Activated naive CD8-positive, alpha-beta T cell treated with anti-CD3 and anti-CD28 coated beads, Interleukin-2, amount 10 ng/mL, durations not matched to agents 7 days and 5 days (primary cell): Measurements from ENCODE around the gene SLC27A1. TPM values are rescaled to one million over a fixed set of nuclear protein-coding genes. Genes with fewer than 3 reads are reported as not detected.
"Not testable (repeated sequence)": the region's sequence is repeated elsewhere in the genome, so short reads cannot be mapped to it uniquely, and the experiment has no call there.

ENCODE experiments used
- ATAC-seq: fragments of 150-1000 bp; cut with Tn5 transposase; one replicate; pipeline ENCODE4 v1.10.0; 2021; ENCODE audit warnings: low read depth, moderate library complexity
- POLR2A ChIA-PET: fragments of 350-600 bp; sonication (Branson Sonifier 250); formaldehyde crosslinking; loops from one replicate; lab custom pipeline; 2021; ENCODE audit warnings: antibody characterized with exemption; lab: Charles Lee
- DNase-seq: peaks from one replicate; pipeline ENCODE4 v3.0.0; 2021
- H3K27ac Mint-ChIP-seq: one replicate; pipeline ENCODE4 v1.8.0; 2022; ENCODE audit warnings: mild to moderate bottlenecking, mixed read lengths
- H3K27me3 Mint-ChIP-seq: one replicate; pipeline ENCODE4 v1.8.0; 2022; ENCODE audit warnings: mild to moderate bottlenecking, moderate library complexity, mixed read lengths
- H3K36me3 Mint-ChIP-seq: one replicate; pipeline ENCODE4 v1.8.0; 2021; ENCODE audit warnings: mild to moderate bottlenecking, mixed read lengths
- H3K4me1 Mint-ChIP-seq: one replicate; pipeline ENCODE4 v1.8.0; 2021; ENCODE audit warnings: mixed read lengths
- H3K4me3 Mint-ChIP-seq: one replicate; pipeline ENCODE4 v1.8.0; 2022; ENCODE audit warnings: mild to moderate bottlenecking, moderate library complexity, mixed read lengths
- H3K9me3 Mint-ChIP-seq: one replicate; pipeline ENCODE4 v1.8.0; 2021; ENCODE audit warnings: mixed read lengths
- total RNA-seq, 2 experiments: library from RNA; stranded (reverse); gene quantifications; one replicate each; pipeline ENCODE4 v1.2.3, GENCODE V29; 2021

Gene SLC27A1
- total RNA-seq, 2 experiments from 2014 or later, result 8.4 to 9.8 TPM

- Mint-ChIP-seq H3K4me1 (peaks cover 31% of the 10 kb centered on the region), H3K4me3 (peak overlapping the region; percentile 34), H3K9me3 (no peaks in the 10 kb centered on the region), H3K27me3 (no peaks in the 10 kb centered on the region), H3K36me3 (peaks cover 1% of the 10 kb centered on the region), H3K27ac (peak overlapping the region; percentile 74)
- POLR2A ChIA-PET, result interaction anchor here (1.4 kb wide), 1 partner anchor 9 kb away, joined by 3 read pairs; no protein-coding TSS in a partner anchor
- DNase-seq, result no peak
- ATAC-seq, result peak; percentile 31
Observed at GRCh38 chr19:17499648-17500446, 29.5 kb downstream of the SLC27A1 start.

GRCh38 chr19:17500447-17501198 lies 30.3 kb downstream of the SLC27A1 start:
- H3K27me3 Mint-ChIP-seq, result no peaks in the 10 kb centered on the region
- H3K4me1 Mint-ChIP-seq, result peaks cover 30% of the 10 kb centered on the region
- H3K36me3 Mint-ChIP-seq, result peaks cover 1% of the 10 kb centered on the region
- H3K27ac Mint-ChIP-seq, result no peak overlapping the region
- POLR2A ChIA-PET, result interaction anchor here (1.0 kb wide), 2 partner anchors 11 to 62 kb away, joined by 3 to 4 read pairs; no protein-coding TSS in a partner anchor
- ATAC-seq (no peak), DNase-seq (no peak)
- no peaks in the 10 kb centered on the region for H3K9me3 Mint-ChIP-seq
- no peak overlapping the region for H3K4me3 Mint-ChIP-seq

- Mint-ChIP-seq H3K4me3 (no peak overlapping the region), H3K4me1 (peaks cover 20% of the 10 kb centered on the region), H3K27ac (no peak overlapping the region), H3K27me3 (no peaks in the 10 kb centered on the region), H3K36me3 (peaks cover 9% of the 10 kb centered on the region), H3K9me3 (no peaks in the 10 kb centered on the region)
- POLR2A ChIA-PET, result no interaction called here
- DNase-seq (no peak), ATAC-seq (no peak)
Observed at GRCh38 chr19:17503240-17503639, 32.9 kb downstream of the SLC27A1 start.

- H3K9me3 Mint-ChIP-seq, result no peaks in the 10 kb centered on the region
- ATAC-seq, result no peak
- H3K4me1 Mint-ChIP-seq, result peaks cover 18% of the 10 kb centered on the region
- POLR2A ChIA-PET, result no interaction called here
- peaks cover 10% of the 10 kb centered on the region for H3K36me3 Mint-ChIP-seq
- H3K4me3 Mint-ChIP-seq, result no peak overlapping the region
- H3K27ac Mint-ChIP-seq, result no peak overlapping the region
- H3K27me3 Mint-ChIP-seq, result no peaks in the 10 kb centered on the region
- DNase-seq, result no peak
Observed at GRCh38 chr19:17504030-17504429, 33.7 kb downstream of the SLC27A1 start.

- no peak for ATAC-seq
- Mint-ChIP-seq H3K27ac (no peak overlapping the region), H3K27me3 (no peaks in the 10 kb centered on the region), H3K9me3 (no peaks in the 10 kb centered on the region), H3K36me3 (peaks cover 10% of the 10 kb centered on the region), H3K4me3 (no peak overlapping the region), H3K4me1 (peaks cover 18% of the 10 kb centered on the region)
- no peak for DNase-seq
- POLR2A ChIA-PET, result interaction anchor here (1.6 kb wide), 1 partner anchor 19 kb away, joined by 5 read pairs; no protein-coding TSS in a partner anchor
Observed at GRCh38 chr19:17504456-17504855, 34.1 kb downstream of the SLC27A1 start.

GRCh38 chr19:17505223-17505622 lies 34.9 kb downstream of the SLC27A1 start:
- Mint-ChIP-seq H3K4me3 (no peak overlapping the region), H3K9me3 (no peaks in the 10 kb centered on the region), H3K27me3 (no peaks in the 10 kb centered on the region), H3K27ac (no peak overlapping the region), H3K36me3 (peaks cover 13% of the 10 kb centered on the region), H3K4me1 (peaks cover 15% of the 10 kb centered on the region)
- DNase-seq (no peak), ATAC-seq (no peak)
- POLR2A ChIA-PET, result interaction anchor here (1.6 kb wide), 1 partner anchor 18 kb away, joined by 5 read pairs; no protein-coding TSS in a partner anchor

GRCh38 chr19:17506745-17507144 lies 36.4 kb downstream of the SLC27A1 start:
- Mint-ChIP-seq H3K9me3 (no peaks in the 10 kb centered on the region), H3K4me3 (no peak overlapping the region), H3K4me1 (peaks cover 17% of the 10 kb centered on the region), H3K27me3 (no peaks in the 10 kb centered on the region), H3K36me3 (peaks cover 20% of the 10 kb centered on the region), H3K27ac (no peak overlapping the region)
- no peak for DNase-seq
- ATAC-seq, result no peak
- POLR2A ChIA-PET, result no interaction called here

- POLR2A ChIA-PET, DNase-seq, H3K9me3 Mint-ChIP-seq, ATAC-seq, H3K27me3 Mint-ChIP-seq, H3K4me3 Mint-ChIP-seq: not testable (repeated sequence)
- H3K27ac Mint-ChIP-seq, result peak overlapping the region; percentile 48
- peaks cover 21% of the 10 kb centered on the region for H3K36me3 Mint-ChIP-seq
- H3K4me1 Mint-ChIP-seq, result peaks cover 22% of the 10 kb centered on the region
Observed at GRCh38 chr19:17508558-17508933, 38.2 kb downstream of the SLC27A1 start.

- no peak for ATAC-seq
- Mint-ChIP-seq H3K27ac (peak overlapping the region; percentile 99), H3K4me3 (peak overlapping the region; percentile 98), H3K4me1 (peaks cover 28% of the 10 kb centered on the region), H3K36me3 (peaks cover 21% of the 10 kb centered on the region), H3K27me3 (no peaks in the 10 kb centered on the region), H3K9me3 (no peaks in the 10 kb centered on the region)
- POLR2A ChIA-PET, result interaction anchor here (0.6 to 5.2 kb wide), 9 partner anchors 12 to 422 kb away, joined by 3 to 88 read pairs (median 4); partner anchors contain the start of genes CCDC124 and GTPBP3
- no peak for DNase-seq
Observed at GRCh38 chr19:17510220-17510993, 40.1 kb downstream of the SLC27A1 start.

- DNase-seq (peak; percentile 94), ATAC-seq (peak; percentile 66)
- POLR2A ChIA-PET, result interaction anchor here (0.6 to 5.2 kb wide), 10 partner anchors 10 to 178 kb away, joined by 3 to 88 read pairs (median 4); a partner anchor contains a TSS
- Mint-ChIP-seq H3K27me3 (no peaks in the 10 kb centered on the region), H3K27ac (peak overlapping the region; percentile 99), H3K9me3 (peaks cover under 1% of the 10 kb centered on the region), H3K4me3 (peak overlapping the region; percentile 98), H3K36me3 (peaks cover 32% of the 10 kb centered on the region), H3K4me1 (peaks cover 28% of the 10 kb centered on the region)
Observed at GRCh38 chr19:17511724-17512573, 41.6 kb downstream of the SLC27A1 start.

GRCh38 chr19:17512574-17512939 lies 42.2 kb downstream of the SLC27A1 start:
- Mint-ChIP-seq H3K9me3 (peaks cover 5% of the 10 kb centered on the region), H3K36me3 (peaks cover 37% of the 10 kb centered on the region), H3K4me3 (peak overlapping the region; percentile 98), H3K27ac (peak overlapping the region; percentile 99), H3K27me3 (no peaks in the 10 kb centered on the region), H3K4me1 (peaks cover 28% of the 10 kb centered on the region)
- DNase-seq, result no peak
- POLR2A ChIA-PET, result interaction anchor here (5.2 kb wide), 1 partner anchor 10 kb away, joined by 88 read pairs; no protein-coding TSS in a partner anchor
- ATAC-seq, result no peak
